ENCODE data around the gene ZNF367.

ZNF367 gene

DNA sequence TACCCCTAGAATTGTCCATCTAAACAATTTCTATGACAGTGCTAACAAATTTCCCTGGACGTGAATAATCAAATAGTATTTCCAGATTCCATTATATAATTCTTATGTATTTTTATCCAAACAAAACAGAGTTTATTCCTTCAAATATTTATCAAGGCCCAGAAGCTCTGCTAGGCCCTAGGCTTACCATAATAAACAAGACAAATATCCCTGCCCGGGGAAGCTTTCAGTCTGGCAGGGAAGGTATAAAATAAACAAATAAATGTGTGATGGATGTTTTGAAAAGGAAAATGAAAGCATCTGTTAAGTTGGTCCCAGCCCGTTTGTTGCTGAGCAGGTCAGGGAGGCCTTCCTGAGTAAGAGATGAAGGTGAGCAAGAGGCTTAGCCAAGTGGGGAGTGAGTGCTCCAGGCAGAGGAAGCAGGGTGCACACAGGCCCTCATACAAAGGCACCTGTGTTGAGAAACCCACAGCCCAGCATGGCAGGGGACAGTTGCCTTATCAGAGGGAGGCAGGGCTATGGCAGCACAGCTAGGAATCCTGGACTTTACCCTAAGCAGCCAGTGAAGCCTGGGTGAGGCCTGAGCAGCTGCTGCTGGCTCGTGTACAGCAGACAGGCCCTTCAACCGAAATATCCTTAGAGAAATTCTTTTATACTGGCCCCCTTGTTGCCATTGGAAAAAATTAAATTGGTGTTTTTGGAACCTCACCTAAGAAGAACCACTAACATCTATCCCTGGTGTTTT is 27.0 kb downstream of the ZNF367 start:
- Histone ChIP-seq H3K27me3 (no peaks in the 10 kb centered on the region), H3K4me1 (no peaks in the 10 kb centered on the region), H3K4me3 (ENCODE audit: low read depth, low read length) (no peak overlapping the region), H3K9me3 (no peaks in the 10 kb centered on the region), H3K36me3 (peaks cover 75% of the 10 kb centered on the region)
- TF ChIP-seq, protein P1, sequence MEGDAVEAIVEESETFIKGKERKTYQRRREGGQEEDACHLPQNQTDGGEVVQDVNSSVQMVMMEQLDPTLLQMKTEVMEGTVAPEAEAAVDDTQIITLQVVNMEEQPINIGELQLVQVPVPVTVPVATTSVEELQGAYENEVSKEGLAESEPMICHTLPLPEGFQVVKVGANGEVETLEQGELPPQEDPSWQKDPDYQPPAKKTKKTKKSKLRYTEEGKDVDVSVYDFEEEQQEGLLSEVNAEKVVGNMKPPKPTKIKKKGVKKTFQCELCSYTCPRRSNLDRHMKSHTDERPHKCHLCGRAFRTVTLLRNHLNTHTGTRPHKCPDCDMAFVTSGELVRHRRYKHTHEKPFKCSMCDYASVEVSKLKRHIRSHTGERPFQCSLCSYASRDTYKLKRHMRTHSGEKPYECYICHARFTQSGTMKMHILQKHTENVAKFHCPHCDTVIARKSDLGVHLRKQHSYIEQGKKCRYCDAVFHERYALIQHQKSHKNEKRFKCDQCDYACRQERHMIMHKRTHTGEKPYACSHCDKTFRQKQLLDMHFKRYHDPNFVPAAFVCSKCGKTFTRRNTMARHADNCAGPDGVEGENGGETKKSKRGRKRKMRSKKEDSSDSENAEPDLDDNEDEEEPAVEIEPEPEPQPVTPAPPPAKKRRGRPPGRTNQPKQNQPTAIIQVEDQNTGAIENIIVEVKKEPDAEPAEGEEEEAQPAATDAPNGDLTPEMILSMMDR (IDR thresholded peaks at IDR 0.05; ENCODE audit: low read depth, low read length) = no peak
- no peak for DNase-seq

GRCh38 chr9:96388144-96388543 is 30.0 kb downstream of the ZNF367 start:
- TF ChIP-seq, protein P1 (IDR thresholded peaks at IDR 0.05; ENCODE audit: low read depth, low read length) = no peak
- H3K4me1 ChIP-seq = peaks cover 2% of the 10 kb centered on the region; the same call in 1 of the 2 replicates
- peaks cover 56% of the 10 kb centered on the region for H3K36me3 ChIP-seq
- no peak overlapping the region for H3K4me3 ChIP-seq (ENCODE audit: low read depth, low read length)
- H3K27me3 ChIP-seq = no peaks in the 10 kb centered on the region
- H3K9me3 ChIP-seq = no peaks in the 10 kb centered on the region
- no peak for DNase-seq

GRCh38 chr9:96386157-96386556 is 32.0 kb downstream of the ZNF367 start:
- DNase-seq = no peak
- Histone ChIP-seq H3K4me1 (peaks cover 2% of the 10 kb centered on the region; the same call in 1 of the 2 replicates), H3K27me3 (no peaks in the 10 kb centered on the region), H3K9me3 (no peaks in the 10 kb centered on the region), H3K36me3 (peaks cover 38% of the 10 kb centered on the region), H3K4me3 (ENCODE audit: low read depth, low read length) (no peak overlapping the region)
- TF ChIP-seq, protein P1 (IDR thresholded peaks at IDR 0.05; ENCODE audit: low read depth, low read length) = no peak

DNA sequence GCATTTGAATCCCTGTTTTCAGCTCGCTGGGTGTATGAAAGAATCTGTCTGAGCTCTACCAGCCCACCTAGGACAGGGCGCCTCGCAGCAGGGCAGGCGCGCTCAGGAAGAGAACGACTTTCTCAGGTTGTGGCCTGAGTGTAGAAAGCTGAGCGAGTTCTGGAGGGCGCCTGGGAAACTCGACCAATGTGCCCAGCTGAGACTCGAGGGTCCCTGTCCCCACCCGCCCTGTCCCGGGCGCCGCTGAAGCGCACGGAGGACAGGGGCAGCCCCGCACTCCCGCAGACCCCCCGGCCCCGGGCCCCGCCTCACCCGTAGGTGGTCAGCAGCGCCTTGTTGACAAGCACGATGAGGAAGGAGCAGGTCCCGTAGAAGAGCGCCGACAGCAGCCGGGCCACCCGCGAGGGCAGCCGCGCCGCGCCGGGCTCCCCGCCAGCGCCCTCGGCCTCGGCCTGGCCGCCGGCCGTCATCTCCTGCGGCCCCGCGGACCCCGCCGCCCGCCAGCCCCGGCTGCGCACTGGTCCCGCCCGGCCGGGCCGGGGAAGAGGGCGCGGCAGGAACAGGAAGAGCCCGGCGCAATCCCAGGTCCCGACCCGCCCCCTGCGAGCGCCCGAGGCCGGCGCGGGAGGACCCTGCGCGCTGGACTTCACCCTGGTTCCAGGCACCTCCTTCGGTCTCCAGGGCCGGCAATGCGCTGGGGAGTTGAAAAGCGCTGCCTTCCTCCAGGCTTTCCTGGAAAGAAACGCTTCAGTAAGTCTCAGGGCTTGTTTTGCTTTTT is 34.8 kb downstream of the ZNF367 start, which contains the start of gene SLC35D2:
TSS of gene SLC35D2 (minus strand) at position 547 of the 778 bp plus-strand sequence. CDS start at position 470, 77 bp downstream.
- DNase-seq = peak; percentile 65
- H3K4me1 ChIP-seq = peaks cover 2% of the 10 kb centered on the region; the same call in 1 of the 2 replicates
- no peaks in the 10 kb centered on the region for H3K27me3 ChIP-seq
- peak within 1 kb of the TSS; percentile 57 for H3K4me3 ChIP-seq (ENCODE audit: low read depth, low read length)
- TF ChIP-seq, protein P1 (IDR thresholded peaks at IDR 0.05; ENCODE audit: low read depth, low read length) = no peak
- H3K36me3 ChIP-seq = peaks cover 17% of the 10 kb centered on the region
- no peaks in the 10 kb centered on the region for H3K9me3 ChIP-seq

DNA sequence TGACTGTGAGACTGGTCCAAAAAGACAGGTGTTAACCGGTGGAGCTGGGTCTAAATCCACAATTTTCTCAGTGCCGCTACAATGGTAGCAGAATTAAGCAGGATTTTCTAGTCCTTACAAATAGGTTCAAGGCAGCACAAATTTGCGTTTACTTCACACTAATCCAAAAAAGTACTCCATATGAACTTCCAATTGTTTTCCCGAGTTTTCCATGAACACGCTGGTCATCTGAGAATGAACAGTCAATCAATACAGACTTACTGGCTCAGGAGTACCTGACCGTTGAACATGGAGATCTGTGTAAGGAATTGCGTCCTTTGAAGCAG is 35.4 kb downstream of the ZNF367 start:
- Histone ChIP-seq H3K36me3 (peaks cover 11% of the 10 kb centered on the region), H3K9me3 (no peaks in the 10 kb centered on the region), H3K4me1 (peaks cover 2% of the 10 kb centered on the region; the same call in 1 of the 2 replicates), H3K27me3 (no peaks in the 10 kb centered on the region), H3K4me3 (ENCODE audit: low read depth, low read length) (peak overlapping the region; percentile 57)
- no peak for DNase-seq
- TF ChIP-seq, protein P1 (IDR thresholded peaks at IDR 0.05; ENCODE audit: low read depth, low read length) = no peak

All from BE2C (cell line).